ENCODE results near the gene COX20.
"Not testable (repeated sequence)": the region's sequence is repeated elsewhere in the genome, so short reads cannot be mapped to it uniquely, and the experiment has no call there.

COX20 gene

DNA sequence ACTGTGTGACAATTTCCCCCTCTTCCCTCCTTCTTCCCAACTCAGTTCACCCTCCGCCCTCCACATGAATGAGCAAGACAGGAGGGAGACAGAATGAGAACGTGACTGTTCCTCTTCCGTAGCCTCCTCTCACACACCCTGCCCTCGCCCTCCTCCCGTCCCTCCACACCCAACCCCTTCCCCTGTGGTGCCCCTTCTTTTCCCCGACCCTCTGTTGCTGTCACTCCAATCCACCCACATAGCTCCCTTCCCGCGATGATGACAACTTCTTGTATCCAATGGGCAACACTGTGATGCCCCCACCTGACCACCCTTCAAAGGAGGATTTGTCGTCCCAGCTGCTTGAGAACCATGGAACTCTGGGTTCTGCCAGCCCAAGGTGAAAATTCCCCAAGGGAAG is 41.4 kb upstream of the COX20 start:
- ChIA-PET CTCF (interaction anchor here (1.0 to 1.1 kb wide), 2 partner anchors 189 to 191 kb away, joined by 4 to 5 read pairs; no protein-coding TSS in a partner anchor), POLR2A (no interaction called here)
- TF ChIP-seq, protein P1, sequence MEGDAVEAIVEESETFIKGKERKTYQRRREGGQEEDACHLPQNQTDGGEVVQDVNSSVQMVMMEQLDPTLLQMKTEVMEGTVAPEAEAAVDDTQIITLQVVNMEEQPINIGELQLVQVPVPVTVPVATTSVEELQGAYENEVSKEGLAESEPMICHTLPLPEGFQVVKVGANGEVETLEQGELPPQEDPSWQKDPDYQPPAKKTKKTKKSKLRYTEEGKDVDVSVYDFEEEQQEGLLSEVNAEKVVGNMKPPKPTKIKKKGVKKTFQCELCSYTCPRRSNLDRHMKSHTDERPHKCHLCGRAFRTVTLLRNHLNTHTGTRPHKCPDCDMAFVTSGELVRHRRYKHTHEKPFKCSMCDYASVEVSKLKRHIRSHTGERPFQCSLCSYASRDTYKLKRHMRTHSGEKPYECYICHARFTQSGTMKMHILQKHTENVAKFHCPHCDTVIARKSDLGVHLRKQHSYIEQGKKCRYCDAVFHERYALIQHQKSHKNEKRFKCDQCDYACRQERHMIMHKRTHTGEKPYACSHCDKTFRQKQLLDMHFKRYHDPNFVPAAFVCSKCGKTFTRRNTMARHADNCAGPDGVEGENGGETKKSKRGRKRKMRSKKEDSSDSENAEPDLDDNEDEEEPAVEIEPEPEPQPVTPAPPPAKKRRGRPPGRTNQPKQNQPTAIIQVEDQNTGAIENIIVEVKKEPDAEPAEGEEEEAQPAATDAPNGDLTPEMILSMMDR (IDR thresholded peaks at IDR 0.05; ENCODE audit: control extremely low read depth, extremely low read depth, low read depth, missing control alignments) = no peak
- no peak for DNase-seq (ENCODE audit: extremely low spot score)

DNA sequence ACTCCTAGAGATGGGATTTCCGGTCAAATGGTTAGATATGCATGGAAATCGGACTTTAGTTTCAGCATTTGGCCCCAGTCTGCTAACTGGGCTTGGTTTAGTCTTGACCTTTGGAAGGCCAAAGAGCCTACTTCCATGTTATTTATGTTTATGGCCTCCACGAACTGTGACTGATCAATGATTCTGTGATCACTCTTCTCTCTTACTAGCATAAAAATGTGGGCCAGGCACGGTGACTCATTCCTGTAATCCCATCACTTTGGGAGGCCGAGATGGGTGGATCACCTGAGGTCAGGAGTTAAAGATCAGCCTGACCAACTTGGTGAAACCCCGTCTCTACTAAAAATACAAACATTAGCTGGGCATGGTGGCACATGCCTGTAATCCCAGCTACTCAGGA is 40.9 kb upstream of the COX20 start:
- POLR2A ChIA-PET; DNase-seq (ENCODE audit: extremely low spot score): not testable (repeated sequence)
- CTCF ChIA-PET = interaction anchor here (7.6 kb wide), 1 partner anchor 190 kb away, joined by 121 read pairs; no protein-coding TSS in a partner anchor

DNA sequence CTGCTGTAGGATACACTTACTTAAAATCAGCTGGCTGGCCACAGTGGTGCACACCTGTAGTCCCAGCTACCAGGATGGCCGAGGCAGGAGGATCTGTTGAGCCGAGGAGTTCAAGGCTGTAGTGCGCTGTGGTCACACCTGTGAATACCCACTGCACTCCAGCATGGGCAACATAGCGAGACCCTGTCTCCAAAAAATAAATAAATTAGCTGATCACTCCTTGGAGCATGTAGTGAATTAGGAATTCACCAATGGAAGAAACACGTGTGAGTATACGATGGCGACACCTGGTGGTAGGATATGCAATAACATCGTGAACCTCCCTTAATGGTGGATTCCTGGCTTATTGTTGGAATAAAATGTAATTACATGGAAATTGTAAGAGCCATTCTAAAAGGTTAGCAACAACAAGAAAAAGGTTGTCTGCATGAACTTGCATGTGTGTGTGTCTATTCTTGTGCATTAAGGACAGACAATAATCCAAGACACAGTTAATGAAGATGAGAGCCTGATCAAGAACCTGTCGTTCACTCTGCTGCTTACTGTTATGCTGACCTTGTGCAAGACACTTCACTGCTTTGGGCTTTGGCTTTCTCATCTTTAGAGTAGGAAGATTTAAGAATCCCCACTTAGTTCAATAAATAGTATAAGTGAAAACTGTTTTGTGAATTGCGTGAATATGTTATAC is 38.6 kb upstream of the COX20 start:
- TF ChIP-seq, protein P1 (IDR thresholded peaks at IDR 0.05; ENCODE audit: control extremely low read depth, extremely low read depth, low read depth, missing control alignments) = peak; percentile 63
- peak; percentile 50 for DNase-seq (ENCODE audit: extremely low spot score)
- ChIA-PET POLR2A (no interaction called here), CTCF (interaction anchor here (0.7 to 7.6 kb wide), 23 partner anchors 10 to 335 kb away, joined by 3 to 121 read pairs (median 5); partner anchors contain the start of genes CATSPERE and COX20)

DNA sequence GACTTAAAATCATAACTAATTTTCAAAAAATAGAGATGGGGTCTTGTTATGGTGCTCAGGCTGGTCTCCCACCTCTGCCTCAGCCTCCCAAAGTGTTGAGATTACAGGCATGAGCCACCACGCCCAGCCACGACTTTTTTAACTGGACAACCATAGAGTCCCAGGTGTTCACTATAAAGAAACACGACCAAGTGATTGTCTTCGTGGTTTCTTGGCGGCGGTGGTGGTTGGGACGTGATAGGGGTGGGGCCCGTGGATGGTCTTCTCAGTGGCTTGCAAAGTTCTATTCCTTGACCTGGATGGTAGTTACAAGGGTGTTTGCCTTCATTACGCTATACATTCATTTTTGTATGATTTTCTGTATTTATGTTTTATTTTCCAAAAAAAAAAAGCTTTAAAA is 34.6 kb upstream of the COX20 start:
- TF ChIP-seq, protein P1 (IDR thresholded peaks at IDR 0.05; ENCODE audit: control extremely low read depth, extremely low read depth, low read depth, missing control alignments) = no peak
- CTCF ChIA-PET = interaction anchor here (0.8 to 7.6 kb wide), 20 partner anchors 9 to 250 kb away, joined by 3 to 121 read pairs (median 4); no protein-coding TSS in a partner anchor
- POLR2A ChIA-PET = no interaction called here
- DNase-seq (ENCODE audit: extremely low spot score) = no peak

DNA sequence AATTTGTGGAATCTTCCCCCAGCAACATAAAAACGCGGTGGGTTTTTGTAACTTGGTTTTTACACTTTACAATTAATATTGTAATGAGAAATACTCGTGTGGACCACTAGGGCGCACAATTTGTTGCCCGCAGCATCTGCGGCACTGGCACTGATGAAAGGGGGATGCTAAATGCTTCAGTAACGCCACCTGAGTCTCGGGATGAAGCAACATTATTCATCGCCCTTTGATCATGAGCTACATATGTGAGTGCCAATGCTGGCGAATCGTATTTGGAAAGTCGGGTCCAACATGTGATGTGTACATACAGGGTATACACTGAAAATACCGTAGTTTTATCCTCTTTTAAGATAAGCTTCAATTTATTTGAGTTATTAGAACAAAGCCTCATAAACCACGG is 34.2 kb upstream of the COX20 start:
- DNase-seq (ENCODE audit: extremely low spot score) = peak; percentile 72
- ChIA-PET CTCF (interaction anchor here (0.8 to 7.6 kb wide), 28 partner anchors 8 to 258 kb away, joined by 3 to 121 read pairs (median 4); no protein-coding TSS in a partner anchor), POLR2A (no interaction called here)
- TF ChIP-seq, protein P1 (IDR thresholded peaks at IDR 0.05; ENCODE audit: control extremely low read depth, extremely low read depth, low read depth, missing control alignments) = peak; percentile 58

GRCh38 chr1:244802041-244802440 is 33.4 kb upstream of the COX20 start:
- POLR2A ChIA-PET = no interaction called here
- CTCF ChIA-PET = interaction anchor here (0.8 to 7.6 kb wide), 19 partner anchors 12 to 257 kb away, joined by 3 to 121 read pairs (median 4); no protein-coding TSS in a partner anchor
- TF ChIP-seq, protein P1 (IDR thresholded peaks at IDR 0.05; ENCODE audit: control extremely low read depth, extremely low read depth, low read depth, missing control alignments) = no peak
- DNase-seq (ENCODE audit: extremely low spot score) = no peak

DNA sequence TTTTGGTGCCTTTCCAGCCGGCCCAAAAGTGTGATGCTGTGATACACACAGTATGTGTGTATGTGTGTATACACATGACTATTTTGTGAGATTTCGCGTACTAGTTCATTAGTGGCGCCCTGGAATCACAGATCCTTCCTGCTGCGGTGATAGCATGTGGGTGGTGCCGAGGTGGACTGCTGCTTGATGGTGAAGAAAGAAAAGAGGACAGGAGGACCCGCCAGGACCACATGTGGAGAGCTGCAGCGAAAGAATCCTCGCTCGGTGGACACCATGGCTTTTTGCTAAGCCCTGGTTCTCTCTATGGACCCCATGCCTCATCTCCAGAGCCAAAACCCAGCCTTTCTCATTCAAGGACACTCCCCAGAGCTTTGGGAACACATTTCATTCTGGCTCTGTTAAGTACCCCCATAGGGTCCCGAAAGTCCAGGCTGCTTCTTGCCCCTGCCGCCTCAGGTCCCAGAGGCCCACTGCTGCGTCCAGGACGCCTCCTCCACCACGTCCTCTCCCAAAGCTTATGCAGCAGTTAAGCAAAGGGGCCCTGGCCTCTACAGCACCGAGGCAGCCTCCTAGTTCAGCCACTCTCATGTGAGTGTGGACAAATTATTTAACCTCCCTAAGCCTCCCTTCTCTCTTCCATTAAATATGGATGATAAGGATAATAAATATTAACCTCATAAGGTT is 32.8 kb upstream of the COX20 start:
- ChIA-PET CTCF (interaction anchor here (1.2 to 4.7 kb wide), 9 partner anchors 11 to 256 kb away, joined by 3 to 79 read pairs (median 10); no protein-coding TSS in a partner anchor), POLR2A (no interaction called here)
- TF ChIP-seq, protein P1 (IDR thresholded peaks at IDR 0.05; ENCODE audit: control extremely low read depth, extremely low read depth, low read depth, missing control alignments) = no peak
- no peak for DNase-seq (ENCODE audit: extremely low spot score)
